Thymus (tissue), 11 donors: Measurements from ENCODE around the gene GPN2. TPM values are rescaled to one million over a fixed set of nuclear protein-coding genes. Genes with fewer than 3 reads are reported as not detected.
"Not testable (repeated sequence)": the region's sequence is repeated elsewhere in the genome, so short reads cannot be mapped to it uniquely, and the experiment has no call there.

Experiments
- DNase-seq, 9 donors: peaks; one replicate each; pipeline ENCODE4 v3.0.0-alpha.2; 2013; ENCODE audit warnings: low spot score in 9 of 9, low read depth in 6 of 9, missing footprints in 1 of 9
- H3K27ac ChIP-seq, 2 donors: one replicate each; pipeline ENCODE4 v1.5.1; 2013; ENCODE audit warnings: control low read depth in 1 of 2, low read depth in 1 of 2, low read length in 1 of 2, mild to moderate bottlenecking in 1 of 2, moderate library complexity in 1 of 2
- H3K27me3 ChIP-seq, 2 donors: one replicate each; pipeline ENCODE4 v1.5.1; 2013; ENCODE audit warnings: low read length in 1 of 2; ENCODE audit not compliant: control insufficient read depth in 2 of 2, insufficient read depth in 1 of 2
- H3K36me3 ChIP-seq, 2 donors: one replicate each; pipeline ENCODE4 v1.5.1; 2013; ENCODE audit warnings: low read length in 1 of 2, mild to moderate bottlenecking in 1 of 2, moderate library complexity in 1 of 2; ENCODE audit not compliant: control insufficient read depth in 2 of 2, insufficient read depth in 2 of 2
- H3K4me1 ChIP-seq, 2 donors: one replicate each; pipeline ENCODE4 v1.5.1; 2013; ENCODE audit warnings: low read length in 2 of 2; ENCODE audit not compliant: control insufficient read depth in 2 of 2, insufficient read depth in 2 of 2
- H3K4me3 ChIP-seq, 2 donors: one replicate each; pipeline ENCODE4 v1.5.1; 2013; ENCODE audit warnings: low read length in 2 of 2, control low read depth in 1 of 2, mild to moderate bottlenecking in 1 of 2
- H3K9me3 ChIP-seq, 2 donors: one replicate each; pipeline ENCODE4 v1.5.1; 2013; ENCODE audit warnings: low read length in 1 of 2, mild to moderate bottlenecking in 1 of 2; ENCODE audit not compliant: control insufficient read depth in 2 of 2, insufficient read depth in 1 of 2
- WGBS: extraction: QIAGEN DNeasy Blood & Tissue Kit; methylation state at CpG from one replicate; pipeline ENCODE4 v1.1.7; 2013; 5-methylcytosine and 5-hydroxymethylcytosine counted together
- polyA plus RNA-seq: library from polyadenylated mRNA; stranded (reverse); fragments of 200-250 nt; gene quantifications from one replicate; pipeline ENCODE4 v1.2.3, GENCODE V29; 2013
- total RNA-seq: library from RNA; stranded (reverse); fragments of 120-200 nt; gene quantifications from one replicate; pipeline ENCODE4 v1.2.4, GENCODE V29; 2013
- donor health status: healthy.

Gene GPN2
- total and polyA plus RNA-seq, 2 donors: 10.1 to 17.9 TPM

DNA sequence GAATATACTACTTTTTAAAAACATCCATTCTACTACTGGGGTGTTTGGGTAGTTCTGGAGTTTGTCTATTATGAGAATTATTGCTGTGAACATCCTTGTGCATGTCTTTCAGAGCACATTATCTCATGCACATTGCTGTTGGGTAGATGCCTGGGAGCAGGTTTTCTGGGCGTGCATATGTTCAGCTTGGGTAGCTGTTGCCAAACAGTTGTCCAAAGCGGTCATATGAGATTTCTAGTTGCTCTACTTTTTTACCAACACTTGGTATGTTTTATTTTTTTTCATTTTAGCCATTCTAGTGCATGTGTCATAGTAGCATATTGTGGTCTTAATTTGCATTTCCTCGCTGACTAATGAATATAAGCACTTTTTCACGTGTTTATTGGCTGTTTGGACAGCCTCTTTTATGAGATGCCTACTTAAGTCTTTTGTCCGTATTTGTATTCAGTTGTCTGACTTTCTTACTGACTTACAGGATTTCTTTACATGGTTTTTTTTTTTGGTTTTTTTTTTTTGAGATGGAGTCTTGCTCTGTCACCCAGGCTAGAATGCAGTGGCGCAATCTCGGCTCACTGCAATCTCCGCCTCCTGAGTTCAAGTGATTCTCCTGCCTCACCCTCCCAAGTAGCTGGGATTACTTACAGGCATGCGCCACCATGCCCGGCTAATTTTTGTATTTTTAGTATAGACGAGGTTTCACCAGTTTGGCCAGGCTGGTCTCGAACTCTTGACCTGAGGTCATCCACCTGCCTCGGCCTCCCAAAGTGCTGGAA lies 45.5 kb downstream of the GPN2 start:
- no peak overlapping the region for H3K27ac ChIP-seq
- H3K36me3 ChIP-seq: peaks cover 11 to 39% of the 10 kb centered on the region in 2 donors
- H3K4me3 ChIP-seq: no peak overlapping the region
- no peaks in the 10 kb centered on the region for H3K27me3 ChIP-seq
- H3K9me3 ChIP-seq: no peaks in the 10 kb centered on the region
- DNase-seq: no peak
- 97% methylated on average over 13 of the region's 13 CpGs for WGBS
- no peaks in the 10 kb centered on the region for H3K4me1 ChIP-seq

DNA sequence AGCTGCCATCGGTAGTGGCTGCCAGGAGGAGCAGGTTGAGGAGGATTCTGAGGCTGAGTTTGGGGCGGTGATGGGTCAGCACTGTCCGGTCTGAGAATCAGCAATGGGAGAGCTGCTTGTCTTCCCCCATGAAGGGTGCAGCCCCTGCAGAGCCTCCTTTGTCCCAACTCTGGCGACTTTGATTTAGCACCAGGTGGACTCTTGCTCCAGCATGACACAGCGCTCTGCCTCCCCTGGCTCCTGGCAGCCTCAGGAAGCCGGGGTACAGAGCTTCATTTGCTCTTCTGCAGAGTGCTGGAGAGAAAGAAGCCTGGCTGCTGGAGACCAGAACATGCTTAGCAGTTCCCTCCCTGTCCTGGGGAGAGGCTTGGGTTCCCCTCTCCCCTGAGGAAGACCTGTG lies 50.3 kb downstream of the GPN2 start:
- Histone ChIP-seq H3K4me3 (no peak overlapping the region), H3K27ac (no peak overlapping the region), H3K4me1 (no peaks in the 10 kb centered on the region), H3K9me3 (no peaks in the 10 kb centered on the region), H3K36me3 (peaks cover 18 to 47% of the 10 kb centered on the region in 2 donors), H3K27me3 (no peaks in the 10 kb centered on the region)
- 85% methylated on average over 6 of the region's 6 CpGs for WGBS
- DNase-seq: no peak

- H3K36me3 ChIP-seq: peaks cover 23 to 49% of the 10 kb centered on the region in 2 donors
- WGBS: 100% methylated on average over 1 of the region's 1 CpG
- no peaks in the 10 kb centered on the region for H3K9me3 ChIP-seq
- H3K4me3 ChIP-seq: no peak overlapping the region
- DNase-seq: no peak
- H3K4me1 ChIP-seq: peaks cover 0 to under 1% of the 10 kb centered on the region in 2 donors
- peak overlapping the region in 1 of 2 donors; percentile 20 for H3K27ac ChIP-seq
- no peaks in the 10 kb centered on the region for H3K27me3 ChIP-seq
Observed at GRCh38 chr1:26839339-26839722, 50.8 kb downstream of the GPN2 start.

DNA sequence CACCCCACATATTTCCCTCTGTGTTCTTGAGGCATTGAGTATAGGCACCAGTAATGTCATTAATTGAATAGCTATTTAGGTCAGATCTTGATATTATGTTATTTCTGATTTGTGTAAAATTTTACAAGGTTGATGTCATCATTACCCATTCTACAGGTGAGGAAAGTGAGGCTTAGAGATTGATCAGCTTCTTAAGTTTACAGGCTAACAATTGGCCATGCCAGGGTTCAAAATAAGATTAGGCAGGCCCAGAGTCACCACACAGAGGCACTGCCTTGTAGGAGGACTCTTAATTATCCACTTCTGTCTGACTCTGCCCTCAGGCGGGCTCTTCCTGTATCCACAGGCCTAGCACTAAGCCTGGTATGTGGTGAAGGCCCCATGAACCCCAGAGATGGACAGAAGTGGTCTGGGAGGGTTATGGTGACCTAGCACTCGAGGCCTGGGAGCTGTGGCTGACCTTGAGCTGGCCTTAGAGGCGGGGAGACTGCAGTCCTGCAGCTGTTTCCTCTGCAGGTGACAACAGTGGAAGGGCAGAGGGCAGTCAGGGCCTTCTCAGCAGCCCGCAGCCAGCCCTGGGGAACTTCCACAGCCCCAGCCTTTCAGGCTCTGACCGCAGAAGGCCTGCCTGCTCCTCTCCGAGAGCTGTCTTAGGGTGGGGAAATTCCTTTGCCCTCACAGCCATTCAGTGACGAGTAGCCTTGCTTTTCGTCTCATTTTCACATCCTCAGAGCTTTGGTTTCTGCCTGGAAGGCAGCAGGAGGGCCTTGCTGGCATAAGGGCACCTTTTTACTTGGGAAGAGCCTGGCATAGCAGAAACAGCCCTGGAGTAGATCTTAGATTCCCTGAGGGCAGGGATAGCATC lies 51.4 kb downstream of the GPN2 start:
- Histone ChIP-seq H3K4me3 (no peak overlapping the region), H3K27ac (peak overlapping the region; percentile 10 to 37), H3K9me3 (no peaks in the 10 kb centered on the region), H3K27me3 (no peaks in the 10 kb centered on the region), H3K36me3 (peaks cover 27 to 53% of the 10 kb centered on the region in 2 donors), H3K4me1 (peaks cover 3 to 7% of the 10 kb centered on the region in 2 donors)
- 90% methylated on average over 8 of the region's 8 CpGs for WGBS
- peak in 1 of 9 donors; percentile 27 for DNase-seq

- H3K36me3 ChIP-seq: peaks cover 27 to 56% of the 10 kb centered on the region in 2 donors
- not testable (repeated sequence) for DNase-seq, H3K27ac ChIP-seq, H3K9me3 ChIP-seq, H3K4me3 ChIP-seq, H3K27me3 ChIP-seq
- peaks cover 9 to 14% of the 10 kb centered on the region in 2 donors for H3K4me1 ChIP-seq
- 98% methylated on average over 5 of the region's 5 CpGs for WGBS
Observed at GRCh38 chr1:26837665-26838064, 52.4 kb downstream of the GPN2 start.

DNA sequence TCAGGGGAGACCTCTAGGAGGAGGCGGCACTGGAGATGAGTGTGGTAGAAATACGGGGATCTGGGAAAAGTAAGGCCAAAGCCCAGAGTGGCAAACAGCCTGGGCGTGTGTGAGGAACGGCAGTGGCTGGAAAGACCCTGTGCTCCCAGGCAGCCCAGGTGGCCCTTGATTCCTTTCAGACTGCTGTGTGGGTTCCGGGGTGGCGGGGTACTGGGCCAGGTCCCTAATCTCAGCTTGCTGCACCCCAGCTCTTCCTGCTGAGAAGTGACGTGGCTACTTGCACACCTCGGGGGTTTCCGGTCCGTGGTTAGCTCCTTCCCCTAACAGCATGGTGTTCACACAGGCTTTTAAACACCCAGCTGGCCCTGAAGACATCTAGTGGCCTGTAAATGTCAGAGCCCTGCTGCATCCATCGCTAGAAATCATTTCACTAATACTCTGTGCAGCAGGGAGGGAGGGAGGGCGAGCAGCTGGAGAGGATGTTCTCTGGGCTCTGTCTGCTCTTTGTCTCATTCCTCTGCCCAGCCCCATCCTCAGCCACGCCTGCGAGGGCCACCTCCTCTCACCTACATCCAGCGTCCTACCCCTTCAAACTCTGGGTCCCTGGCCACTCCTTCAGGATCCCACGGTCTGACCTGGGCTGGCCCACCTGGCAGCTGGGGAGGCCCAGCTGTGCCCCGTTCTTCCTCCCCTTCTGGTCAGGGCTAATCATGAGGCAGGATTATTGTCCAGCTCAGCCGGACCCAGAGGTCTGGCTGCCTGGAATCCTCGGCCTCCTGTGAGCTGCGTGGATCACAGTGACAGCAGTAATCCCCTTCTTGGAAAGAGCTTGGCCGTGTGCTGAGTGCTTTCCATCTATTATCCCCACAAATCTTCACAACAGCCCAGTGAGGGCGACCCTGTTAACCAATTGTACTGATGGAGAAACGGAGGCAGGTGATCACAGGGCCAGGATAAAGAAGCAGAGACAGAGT lies 56.4 kb downstream of the GPN2 start:
- H3K27ac ChIP-seq: peak overlapping the region; percentile 77 to 90
- H3K27me3 ChIP-seq: no peaks in the 10 kb centered on the region
- H3K9me3 ChIP-seq: no peaks in the 10 kb centered on the region
- H3K4me3 ChIP-seq: no peak overlapping the region
- peaks cover 9 to 20% of the 10 kb centered on the region in 2 donors for H3K4me1 ChIP-seq
- WGBS: 33% methylated on average over 23 of the region's 23 CpGs
- peaks cover 16 to 45% of the 10 kb centered on the region in 2 donors for H3K36me3 ChIP-seq
- peak in 8 of 9 donors; percentile 37 to 84 (median 54) for DNase-seq

GRCh38 chr1:26832249-26832960 lies 57.7 kb downstream of the GPN2 start:
- WGBS: 97% methylated on average over 16 of the region's 16 CpGs
- Histone ChIP-seq H3K4me1 (peaks cover 13 to 31% of the 10 kb centered on the region in 2 donors), H3K9me3 (no peaks in the 10 kb centered on the region), H3K27ac (peak overlapping the region in 1 of 2 donors; percentile 37), H3K4me3 (no peak overlapping the region), H3K36me3 (peaks cover 16 to 37% of the 10 kb centered on the region in 2 donors), H3K27me3 (no peaks in the 10 kb centered on the region)
- DNase-seq: no peak

- Histone ChIP-seq H3K27me3 (no peaks in the 10 kb centered on the region), H3K4me3 (no peak overlapping the region), H3K4me1 (peaks cover 13 to 33% of the 10 kb centered on the region in 2 donors), H3K36me3 (peaks cover 16 to 37% of the 10 kb centered on the region in 2 donors), H3K9me3 (no peaks in the 10 kb centered on the region), H3K27ac (no peak overlapping the region)
- 86% methylated on average over 3 of the region's 3 CpGs for WGBS
- DNase-seq: no peak
Observed at GRCh38 chr1:26831546-26832248, 58.4 kb downstream of the GPN2 start.
